PC-3 (cell line): ENCODE measurements around the gene SDC4.

Experiments used
- CTCF ChIP-seq: fragments of 300-600 bp; sonication (generic); conservative IDR thresholded peaks from 2 replicates; pipeline ENCODE4 v1.5.1; 2017; ENCODE audit warnings: antibody characterized with exemption, low read depth, mild to moderate bottlenecking, low read length
- EZH2 ChIP-seq: fragments of 300-600 bp; sonication (generic); IDR thresholded peaks from one replicate; pipeline ENCODE4 v1.6.1; 2017; ENCODE audit warnings: antibody characterized with exemption, mild to moderate bottlenecking, low read length; ENCODE audit not compliant: unreplicated experiment

GRCh38 chr20:45372241-45372640 is 24.0 kb upstream of the SDC4 start:
- no peak for TF ChIP-seq CTCF
- no peak for TF ChIP-seq EZH2
